RWPE2 (cell line): ENCODE data around the gene MSMO1.

Experiments used
- ATAC-seq: fragments of 200-7000 bp; cut with Tn5 transposase; 3 replicates; pipeline ENCODE4 v1.9.1; 2021; ENCODE audit warnings: low read depth
- DNase-seq: peaks from one replicate; pipeline ENCODE4 v3.0.0-alpha.2; 2020; ENCODE audit warnings: low spot score
- H3K27ac ChIP-seq: fragments of 450-650 bp; 2 replicates; pipeline ENCODE4 v1.5.1; 2017; ENCODE audit warnings: mild to moderate bottlenecking; ENCODE audit not compliant: poor library complexity, severe bottlenecking
- H3K27me3 ChIP-seq: fragments of 250-450 bp; sonication (Bioruptor Pico); 2 replicates; pipeline ENCODE4 v1.5.1; 2021; ENCODE audit warnings: mild to moderate bottlenecking, moderate library complexity; ENCODE audit not compliant: insufficient read depth, poor library complexity, severe bottlenecking
- H3K36me3 ChIP-seq: fragments of 250-450 bp; sonication (Bioruptor Pico); 2 replicates; pipeline ENCODE4 v1.5.1; 2020; ENCODE audit warnings: low read depth, mild to moderate bottlenecking, moderate library complexity
- H3K4me1 ChIP-seq: fragments of 250-450 bp; sonication (Bioruptor Pico); 2 replicates; pipeline ENCODE4 v1.5.1; 2021; ENCODE audit warnings: mild to moderate bottlenecking, moderate library complexity; ENCODE audit not compliant: insufficient read depth, poor library complexity, severe bottlenecking
- H3K4me3 ChIP-seq: fragments of 250-450 bp; sonication (Bioruptor Pico); 2 replicates; pipeline ENCODE4 v1.5.1; 2021; ENCODE audit warnings: mild to moderate bottlenecking, moderate library complexity; ENCODE audit not compliant: severe bottlenecking
- H3K9me3 ChIP-seq: fragments of 250-450 bp; sonication (Bioruptor Pico); 2 replicates; pipeline ENCODE4 v1.5.1; 2021; ENCODE audit warnings: mild to moderate bottlenecking, moderate library complexity; ENCODE audit not compliant: severe bottlenecking
- CTCF ChIP-seq: fragments of 450-650 bp; IDR thresholded peaks from one replicate; pipeline ENCODE4 v1.5.1; 2017; ENCODE audit warnings: mild to moderate bottlenecking, moderate library complexity; ENCODE audit not compliant: poor library complexity, severe bottlenecking

MSMO1 gene

DNA sequence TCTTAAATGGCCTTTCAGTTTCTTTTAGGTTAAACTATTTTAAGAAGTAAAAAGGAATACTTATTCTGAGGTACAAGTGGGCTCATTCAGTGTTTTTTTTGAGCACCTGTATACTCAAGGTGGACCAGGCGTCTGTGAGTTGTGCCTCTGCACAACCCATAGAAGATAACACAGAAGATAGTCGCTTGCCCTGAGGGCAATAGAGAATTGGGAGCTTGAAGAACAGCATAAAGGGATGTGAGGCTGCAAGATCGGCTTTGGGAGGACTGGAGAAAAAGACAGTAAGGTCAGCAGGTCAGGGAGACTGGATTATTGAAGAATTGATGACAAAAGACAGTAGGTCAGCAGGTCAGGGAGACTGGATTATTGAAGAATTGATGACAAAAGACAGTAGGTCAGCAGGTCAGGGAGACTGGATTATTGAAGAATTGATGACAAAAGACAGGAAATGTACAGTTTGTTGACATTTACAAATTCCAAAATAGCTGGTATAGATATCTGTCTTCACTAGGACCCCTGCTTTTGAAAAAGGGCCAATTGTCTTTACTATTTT is 54.4 kb downstream of the MSMO1 start:
- Histone ChIP-seq H3K27ac (no peak overlapping the region), H3K27me3 (no peaks in the 10 kb centered on the region)
- no peak for ATAC-seq

GRCh38 chr4:165382640-165383039 is 55.2 kb downstream of the MSMO1 start:
- Histone ChIP-seq H3K4me1 (peaks cover 18% of the 10 kb centered on the region), H3K36me3 (no peaks in the 10 kb centered on the region; the same call in 1 of the 2 replicates), H3K4me3 (no peak overlapping the region), H3K27ac (no peak overlapping the region), H3K27me3 (no peaks in the 10 kb centered on the region), H3K9me3 (no peaks in the 10 kb centered on the region)
- TF ChIP-seq CTCF: no peak
- DNase-seq (no peak), ATAC-seq (no peak)

More for the DNA sequence above, 54.4 kb downstream of the MSMO1 start:
- Histone ChIP-seq H3K4me3 (no peak overlapping the region), H3K4me1 (peaks cover 18% of the 10 kb centered on the region), H3K9me3 (no peaks in the 10 kb centered on the region), H3K36me3 (no peaks in the 10 kb centered on the region; the same call in 1 of the 2 replicates)
- no peak for TF ChIP-seq CTCF
- no peak for DNase-seq

- DNase-seq (no peak), ATAC-seq (peak; percentile 7; the same call in 1 of the 3 replicates)
- H3K27me3 ChIP-seq: no peaks in the 10 kb centered on the region
- no peak overlapping the region for H3K27ac ChIP-seq
- H3K9me3 ChIP-seq: no peaks in the 10 kb centered on the region
- H3K4me3 ChIP-seq: no peak overlapping the region
- no peaks in the 10 kb centered on the region; the same call in 1 of the 2 replicates for H3K36me3 ChIP-seq
- TF ChIP-seq CTCF: no peak
- peaks cover 14% of the 10 kb centered on the region for H3K4me1 ChIP-seq
Measured at GRCh38 chr4:165383591-165384073, 56.2 kb downstream of the MSMO1 start.

DNA sequence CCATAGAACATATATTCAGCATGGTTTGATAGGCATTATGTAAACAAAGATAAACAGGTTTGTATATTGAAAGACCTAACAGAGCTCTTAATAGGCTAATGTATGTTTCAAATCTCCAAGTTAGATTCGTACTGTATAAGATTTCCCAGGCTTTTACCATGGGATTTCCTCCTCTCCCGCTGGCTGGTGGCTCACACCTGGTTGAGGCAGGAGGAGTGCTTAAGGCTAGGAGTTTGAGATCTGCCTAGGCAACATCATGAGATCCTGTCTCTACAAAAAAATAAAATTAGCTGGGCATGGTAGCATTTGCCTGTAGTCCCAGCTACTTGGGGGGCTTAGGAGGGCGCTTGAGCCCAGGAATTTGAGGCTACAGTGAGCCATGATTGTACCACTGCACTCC is 56.7 kb downstream of the MSMO1 start:
- ATAC-seq: no peak
- no peak for TF ChIP-seq CTCF
- Histone ChIP-seq H3K4me1 (peaks cover 14% of the 10 kb centered on the region), H3K27me3 (no peaks in the 10 kb centered on the region), H3K36me3 (no peaks in the 10 kb centered on the region; the same call in 1 of the 2 replicates), H3K27ac (no peak overlapping the region), H3K4me3 (no peak overlapping the region), H3K9me3 (no peaks in the 10 kb centered on the region)
- DNase-seq: no peak

- H3K36me3 ChIP-seq: no peaks in the 10 kb centered on the region; the same call in 1 of the 2 replicates
- H3K27me3 ChIP-seq: no peaks in the 10 kb centered on the region
- DNase-seq (no peak), ATAC-seq (no peak; the same call in 2 of the 3 replicates)
- peaks cover 14% of the 10 kb centered on the region for H3K4me1 ChIP-seq
- H3K9me3 ChIP-seq: no peaks in the 10 kb centered on the region
- no peak overlapping the region for H3K27ac ChIP-seq
- TF ChIP-seq CTCF: no peak
- H3K4me3 ChIP-seq: no peak overlapping the region
Measured at GRCh38 chr4:165384598-165384997, 57.1 kb downstream of the MSMO1 start.
